Measurements from ENCODE around the gene ZNF277. TPM values are rescaled to one million over a fixed set of nuclear protein-coding genes. Genes with fewer than 3 reads are reported as not detected.

ZNF277 gene
- total RNA-seq, 1 experiment from 2014 or later = 37.4 TPM

- H3K4me2 ChIP-seq (ENCODE audit: low read depth, low read length, poor library complexity, severe bottlenecking) = no peak overlapping the region
- H3K27me3 ChIP-seq (ENCODE audit: low read length) = no peaks in the 10 kb centered on the region
- no peaks in the 10 kb centered on the region for H3K36me3 ChIP-seq (ENCODE audit: insufficient read depth, low read length)
- no peak for DNase-seq
- H3K9ac ChIP-seq (ENCODE audit: low read length) = no peak overlapping the region
- no peaks in the 10 kb centered on the region for H3K79me2 ChIP-seq (ENCODE audit: low read length)
- no peaks in the 10 kb centered on the region for H3K4me1 ChIP-seq (ENCODE audit: low read length)
- H3K4me3 ChIP-seq (ENCODE audit: low read length) = no peak overlapping the region
- no peaks in the 10 kb centered on the region for H3K9me3 ChIP-seq (ENCODE audit: low read length)
- no peak overlapping the region for H3K27ac ChIP-seq (ENCODE audit: low read length)
- H2AFZ ChIP-seq (ENCODE audit: low read length) = no peak overlapping the region
- H3K9me2 ChIP-seq (replicated peaks; ENCODE audit: insufficient read depth, low read length) = 0 out of 2 replicates have a peak, but pooled peaks cover 4% of the 10 kb centered on the region
- H4K20me1 ChIP-seq (ENCODE audit: insufficient read depth, low read depth, low read length) = no peaks in the 10 kb centered on the region
Observed at GRCh38 chr7:112322070-112322469, 115.6 kb downstream of the ZNF277 start.

- Histone ChIP-seq H3K27ac (ENCODE audit: low read length) (no peak overlapping the region), H4K20me1 (ENCODE audit: insufficient read depth, low read depth, low read length) (no peaks in the 10 kb centered on the region), H3K4me3 (ENCODE audit: low read length) (no peak overlapping the region), H3K9me3 (ENCODE audit: low read length) (no peaks in the 10 kb centered on the region), H3K36me3 (ENCODE audit: insufficient read depth, low read length) (no peaks in the 10 kb centered on the region), H3K27me3 (ENCODE audit: low read length) (no peaks in the 10 kb centered on the region), H3K79me2 (ENCODE audit: low read length) (no peaks in the 10 kb centered on the region), H3K4me1 (ENCODE audit: low read length) (no peaks in the 10 kb centered on the region), H3K9ac (ENCODE audit: low read length) (no peak overlapping the region), H3K4me2 (ENCODE audit: low read depth, low read length, poor library complexity, severe bottlenecking) (no peak overlapping the region), H3K9me2 (replicated peaks; ENCODE audit: insufficient read depth, low read length) (0 out of 2 replicates have a peak, but pooled peaks cover 4% of the 10 kb centered on the region), H2AFZ (ENCODE audit: low read length) (no peak overlapping the region)
- DNase-seq = no peak
Observed at GRCh38 chr7:112327566-112327965, 121.1 kb downstream of the ZNF277 start.

GRCh38 chr7:112331492-112331891 is 125.0 kb downstream of the ZNF277 start:
- Histone ChIP-seq H3K4me2 (ENCODE audit: low read depth, low read length, poor library complexity, severe bottlenecking) (no peak overlapping the region), H3K79me2 (ENCODE audit: low read length) (no peaks in the 10 kb centered on the region), H2AFZ (ENCODE audit: low read length) (no peak overlapping the region), H4K20me1 (ENCODE audit: insufficient read depth, low read depth, low read length) (no peaks in the 10 kb centered on the region), H3K36me3 (ENCODE audit: insufficient read depth, low read length) (no peaks in the 10 kb centered on the region), H3K9me2 (replicated peaks; ENCODE audit: insufficient read depth, low read length) (no peaks in the 10 kb centered on the region), H3K4me1 (ENCODE audit: low read length) (no peaks in the 10 kb centered on the region), H3K27me3 (ENCODE audit: low read length) (no peaks in the 10 kb centered on the region), H3K9ac (ENCODE audit: low read length) (no peak overlapping the region), H3K27ac (ENCODE audit: low read length) (no peak overlapping the region), H3K9me3 (ENCODE audit: low read length) (no peaks in the 10 kb centered on the region), H3K4me3 (ENCODE audit: low read length) (no peak overlapping the region)
- DNase-seq = no peak

GRCh38 chr7:112334366-112334765 is 127.9 kb downstream of the ZNF277 start:
- Histone ChIP-seq H3K4me2 (ENCODE audit: low read depth, low read length, poor library complexity, severe bottlenecking) (no peak overlapping the region), H3K9me2 (replicated peaks; ENCODE audit: insufficient read depth, low read length) (no peaks in the 10 kb centered on the region), H2AFZ (ENCODE audit: low read length) (no peak overlapping the region), H3K4me3 (ENCODE audit: low read length) (no peak overlapping the region), H3K9ac (ENCODE audit: low read length) (no peak overlapping the region), H3K9me3 (ENCODE audit: low read length) (no peaks in the 10 kb centered on the region), H3K27ac (ENCODE audit: low read length) (no peak overlapping the region), H3K79me2 (ENCODE audit: low read length) (no peaks in the 10 kb centered on the region), H3K36me3 (ENCODE audit: insufficient read depth, low read length) (no peaks in the 10 kb centered on the region), H4K20me1 (ENCODE audit: insufficient read depth, low read depth, low read length) (no peaks in the 10 kb centered on the region), H3K4me1 (ENCODE audit: low read length) (no peaks in the 10 kb centered on the region), H3K27me3 (ENCODE audit: low read length) (no peaks in the 10 kb centered on the region)
- no peak for DNase-seq

- no peaks in the 10 kb centered on the region for H4K20me1 ChIP-seq (ENCODE audit: insufficient read depth, low read depth, low read length)
- DNase-seq = no peak
- no peak overlapping the region for H3K9ac ChIP-seq (ENCODE audit: low read length)
- no peaks in the 10 kb centered on the region for H3K36me3 ChIP-seq (ENCODE audit: insufficient read depth, low read length)
- H3K4me1 ChIP-seq (ENCODE audit: low read length) = no peaks in the 10 kb centered on the region
- no peak overlapping the region for H3K27ac ChIP-seq (ENCODE audit: low read length)
- H3K79me2 ChIP-seq (ENCODE audit: low read length) = no peaks in the 10 kb centered on the region
- no peaks in the 10 kb centered on the region for H3K9me2 ChIP-seq (replicated peaks; ENCODE audit: insufficient read depth, low read length)
- no peak overlapping the region for H3K4me3 ChIP-seq (ENCODE audit: low read length)
- H3K27me3 ChIP-seq (ENCODE audit: low read length) = no peaks in the 10 kb centered on the region
- no peak overlapping the region for H3K4me2 ChIP-seq (ENCODE audit: low read depth, low read length, poor library complexity, severe bottlenecking)
- H2AFZ ChIP-seq (ENCODE audit: low read length) = no peak overlapping the region
- H3K9me3 ChIP-seq (ENCODE audit: low read length) = no peaks in the 10 kb centered on the region
Observed at GRCh38 chr7:112336261-112336660, 129.8 kb downstream of the ZNF277 start.

GRCh38 chr7:112336936-112337576 is 130.6 kb downstream of the ZNF277 start:
- Histone ChIP-seq H2AFZ (ENCODE audit: low read length) (no peak overlapping the region), H3K9ac (ENCODE audit: low read length) (no peak overlapping the region), H3K4me1 (ENCODE audit: low read length) (no peaks in the 10 kb centered on the region), H3K9me3 (ENCODE audit: low read length) (no peaks in the 10 kb centered on the region), H3K79me2 (ENCODE audit: low read length) (no peaks in the 10 kb centered on the region), H3K27ac (ENCODE audit: low read length) (no peak overlapping the region), H3K4me2 (ENCODE audit: low read depth, low read length, poor library complexity, severe bottlenecking) (no peak overlapping the region), H4K20me1 (ENCODE audit: insufficient read depth, low read depth, low read length) (no peaks in the 10 kb centered on the region), H3K4me3 (ENCODE audit: low read length) (no peak overlapping the region), H3K36me3 (ENCODE audit: insufficient read depth, low read length) (no peaks in the 10 kb centered on the region; the same call in 1 of the 2 replicates), H3K9me2 (replicated peaks; ENCODE audit: insufficient read depth, low read length) (no peaks in the 10 kb centered on the region), H3K27me3 (ENCODE audit: low read length) (no peaks in the 10 kb centered on the region)
- DNase-seq = no peak

GRCh38 chr7:112337892-112338291 is 131.4 kb downstream of the ZNF277 start:
- no peak for DNase-seq
- Histone ChIP-seq H4K20me1 (ENCODE audit: insufficient read depth, low read depth, low read length) (no peaks in the 10 kb centered on the region), H3K79me2 (ENCODE audit: low read length) (no peaks in the 10 kb centered on the region), H3K9ac (ENCODE audit: low read length) (no peak overlapping the region), H2AFZ (ENCODE audit: low read length) (no peak overlapping the region), H3K27me3 (ENCODE audit: low read length) (no peaks in the 10 kb centered on the region), H3K4me1 (ENCODE audit: low read length) (peaks cover 3% of the 10 kb centered on the region), H3K36me3 (ENCODE audit: insufficient read depth, low read length) (no peaks in the 10 kb centered on the region; the same call in 1 of the 2 replicates), H3K9me2 (replicated peaks; ENCODE audit: insufficient read depth, low read length) (no peaks in the 10 kb centered on the region), H3K4me2 (ENCODE audit: low read depth, low read length, poor library complexity, severe bottlenecking) (no peak overlapping the region), H3K4me3 (ENCODE audit: low read length) (no peak overlapping the region), H3K27ac (ENCODE audit: low read length) (no peak overlapping the region), H3K9me3 (ENCODE audit: low read length) (no peaks in the 10 kb centered on the region)

GRCh38 chr7:112338786-112339185 is 132.3 kb downstream of the ZNF277 start:
- no peaks in the 10 kb centered on the region; the same call in 1 of the 2 replicates for H3K36me3 ChIP-seq (ENCODE audit: insufficient read depth, low read length)
- no peaks in the 10 kb centered on the region for H3K27me3 ChIP-seq (ENCODE audit: low read length)
- H3K4me3 ChIP-seq (ENCODE audit: low read length) = no peak overlapping the region
- no peak for DNase-seq
- H2AFZ ChIP-seq (ENCODE audit: low read length) = no peak overlapping the region
- no peaks in the 10 kb centered on the region for H3K79me2 ChIP-seq (ENCODE audit: low read length)
- H3K9me3 ChIP-seq (ENCODE audit: low read length) = no peaks in the 10 kb centered on the region
- H3K9ac ChIP-seq (ENCODE audit: low read length) = no peak overlapping the region
- H3K9me2 ChIP-seq (replicated peaks; ENCODE audit: insufficient read depth, low read length) = no peaks in the 10 kb centered on the region
- peaks cover 7% of the 10 kb centered on the region for H3K4me1 ChIP-seq (ENCODE audit: low read length)
- no peak overlapping the region for H3K27ac ChIP-seq (ENCODE audit: low read length)
- no peak overlapping the region for H3K4me2 ChIP-seq (ENCODE audit: low read depth, low read length, poor library complexity, severe bottlenecking)
- H4K20me1 ChIP-seq (ENCODE audit: insufficient read depth, low read depth, low read length) = no peaks in the 10 kb centered on the region

All from Karpas-422 (cell line).